Measurements from ENCODE around the gene PES1.
"Not testable (repeated sequence)": the region's sequence is repeated elsewhere in the genome, so short reads cannot be mapped to it uniquely, and the experiment has no call there.

Gene PES1

DNA sequence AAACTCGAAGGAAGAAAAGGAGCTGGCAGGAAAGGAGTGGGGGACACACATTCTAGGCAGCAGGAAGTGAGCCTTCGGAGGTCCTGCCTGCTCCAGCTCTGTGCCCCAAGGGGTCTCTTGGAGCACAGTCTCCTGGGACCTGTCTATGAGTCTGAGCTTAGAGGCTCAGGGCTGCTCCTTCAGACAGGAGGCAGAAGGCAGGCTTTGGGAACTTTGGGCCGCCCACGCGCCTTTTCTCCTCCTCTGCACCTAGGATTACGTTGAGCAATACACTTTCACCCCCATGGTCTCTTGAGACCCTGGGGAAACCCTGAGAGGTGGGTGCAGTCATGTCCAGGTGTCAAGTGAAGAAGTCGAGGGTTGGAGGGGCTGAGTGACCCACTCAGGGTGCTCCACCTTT lies 16.2 kb upstream of the PES1 start:
- DNase-seq = no peak

DNA sequence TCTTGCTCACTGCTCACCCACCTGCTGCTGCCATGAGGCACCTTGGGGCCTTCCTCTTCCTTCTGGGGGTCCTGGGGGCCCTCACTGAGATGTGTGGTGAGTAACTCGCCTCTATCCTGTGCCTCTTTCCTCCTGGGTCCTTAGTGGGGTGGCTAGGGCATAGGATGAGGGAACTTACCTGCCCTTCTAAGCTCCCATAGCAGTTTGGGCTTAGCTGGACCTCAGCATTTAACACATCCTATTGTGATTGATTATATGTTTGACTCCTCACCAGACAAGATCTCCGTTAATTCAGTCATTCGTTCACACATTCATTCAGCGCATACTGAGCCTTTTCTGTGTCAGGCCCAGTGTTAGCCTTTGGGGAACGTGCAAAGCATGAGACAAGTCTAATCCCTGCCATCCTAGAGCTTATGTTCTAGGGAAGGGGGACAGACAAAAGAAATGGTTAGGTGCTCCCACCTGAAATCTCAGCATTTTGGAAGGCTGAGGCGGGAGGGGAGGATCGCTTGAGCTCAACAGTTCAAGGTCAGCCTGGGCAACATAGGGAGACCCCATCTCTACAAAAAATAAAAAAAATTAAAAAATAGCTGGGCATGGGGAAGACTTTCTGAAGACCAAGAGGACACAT lies 15.7 kb upstream of the PES1 start:
- no peak for DNase-seq

DNA sequence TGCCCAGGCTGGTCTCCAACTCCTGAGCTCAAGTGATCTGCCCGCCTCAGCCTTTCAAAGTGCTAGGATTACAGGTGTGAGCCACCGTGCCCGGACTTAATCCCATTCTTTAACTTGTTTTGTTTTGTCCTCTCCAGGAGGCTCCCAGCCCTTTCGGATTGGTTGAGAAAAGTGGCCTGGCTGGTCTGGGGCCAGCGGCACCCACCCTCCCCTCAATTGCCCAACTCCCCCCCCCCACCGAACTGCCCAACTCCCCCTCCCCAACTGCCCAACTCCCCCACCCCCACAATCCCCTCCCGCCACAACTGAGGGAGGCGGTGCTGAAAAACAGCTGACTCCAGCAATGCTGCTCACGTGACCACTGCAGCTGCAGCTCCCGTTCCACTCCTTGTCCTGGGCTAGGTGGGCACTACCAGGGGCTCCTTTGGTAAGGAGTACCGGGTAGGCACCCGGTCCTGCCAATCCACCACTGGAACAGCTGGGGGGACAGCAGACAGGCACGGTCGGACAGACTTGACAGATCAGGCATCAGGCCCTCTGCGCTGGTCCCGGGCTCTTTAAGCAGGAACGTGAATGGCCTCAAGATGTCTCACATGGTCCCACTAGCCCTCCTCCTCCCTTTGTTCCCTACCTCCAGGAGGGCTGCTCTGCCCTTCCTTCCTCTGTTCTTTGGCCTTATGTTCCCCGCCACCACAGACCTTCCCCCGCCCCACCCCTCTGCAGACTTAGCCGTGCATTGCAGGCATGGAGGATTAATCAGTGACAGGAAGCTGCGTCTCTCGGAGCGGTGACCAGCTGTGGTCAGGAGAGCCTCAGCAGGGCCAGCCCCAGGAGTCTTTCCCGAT lies 15.0 kb upstream of the PES1 start, which contains the start of gene TCN2:
Gene TCN2, plus strand, starts transcription at position 720 of the 845 bp plus-strand sequence. CDS start 158 bp downstream, outside the sequence.
- no peak for DNase-seq

DNA sequence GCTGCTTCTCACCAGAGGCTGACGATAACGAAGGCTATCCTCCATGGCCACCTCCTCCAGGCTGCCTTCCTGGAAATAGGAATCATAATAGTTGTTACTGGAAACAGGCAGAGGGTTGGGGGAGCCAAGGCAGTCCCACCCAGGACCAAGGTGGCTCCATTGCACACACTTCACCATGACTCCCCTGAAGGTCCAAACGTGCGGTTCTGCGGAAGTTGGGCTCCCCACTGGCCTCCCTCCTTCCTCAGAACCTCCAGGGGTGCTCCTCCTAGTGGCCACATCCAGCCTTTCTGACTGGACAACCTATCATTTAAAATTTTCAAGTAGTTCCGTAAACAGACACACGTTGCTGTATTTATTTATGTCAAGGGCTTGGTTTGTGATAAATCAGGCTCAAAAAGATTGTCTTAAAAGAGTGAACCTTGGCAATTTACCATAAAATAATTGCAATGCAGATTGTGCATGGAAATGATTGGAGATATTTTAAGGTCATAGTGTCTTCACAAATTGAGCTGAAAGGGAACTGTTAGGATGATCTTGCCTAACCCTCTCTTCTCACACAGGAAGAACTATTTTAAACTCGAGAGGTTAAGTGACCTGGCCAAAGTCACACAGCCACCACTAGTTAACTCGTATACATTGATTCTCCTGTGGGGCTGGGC lies 13.9 kb upstream of the PES1 start:
- no peak for DNase-seq

DNA sequence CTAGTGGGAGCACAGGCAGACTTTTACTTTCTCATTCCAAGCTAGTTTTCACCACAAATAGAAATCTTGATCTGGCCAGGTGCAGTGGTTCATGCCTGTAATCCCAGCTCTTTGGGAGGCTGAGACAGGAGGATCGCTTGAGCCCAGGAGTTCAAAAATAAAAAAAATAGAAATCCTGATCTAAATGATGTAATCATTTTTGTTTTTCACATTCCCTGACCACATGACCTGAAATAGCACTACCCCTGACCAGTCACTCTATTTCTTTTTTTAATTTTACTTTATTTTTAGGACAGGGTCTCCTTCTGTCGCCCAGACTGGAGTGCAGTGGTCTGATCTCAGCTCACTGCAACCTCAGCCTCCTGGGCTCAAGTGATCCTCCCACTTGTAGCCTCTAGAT lies 13.0 kb upstream of the PES1 start:
- DNase-seq = no peak

- DNase-seq = no peak
These were observed 12.1 kb upstream of the PES1 start for GRCh38 chr22:30603801-30604200.

GRCh38 chr22:30602049-30602448 lies 10.3 kb upstream of the PES1 start:
- no peak for DNase-seq

GRCh38 chr22:30601464-30601863 lies 9.8 kb upstream of the PES1 start:
- DNase-seq = no peak

- DNase-seq = peak; percentile 50
These were observed 9.2 kb upstream of the PES1 start for GRCh38 chr22:30600921-30601320.

- DNase-seq = no peak
These were observed 7.3 kb upstream of the PES1 start for GRCh38 chr22:30598986-30599385.

GRCh38 chr22:30596886-30597285 lies 5.2 kb upstream of the PES1 start:
- DNase-seq = no peak

DNA sequence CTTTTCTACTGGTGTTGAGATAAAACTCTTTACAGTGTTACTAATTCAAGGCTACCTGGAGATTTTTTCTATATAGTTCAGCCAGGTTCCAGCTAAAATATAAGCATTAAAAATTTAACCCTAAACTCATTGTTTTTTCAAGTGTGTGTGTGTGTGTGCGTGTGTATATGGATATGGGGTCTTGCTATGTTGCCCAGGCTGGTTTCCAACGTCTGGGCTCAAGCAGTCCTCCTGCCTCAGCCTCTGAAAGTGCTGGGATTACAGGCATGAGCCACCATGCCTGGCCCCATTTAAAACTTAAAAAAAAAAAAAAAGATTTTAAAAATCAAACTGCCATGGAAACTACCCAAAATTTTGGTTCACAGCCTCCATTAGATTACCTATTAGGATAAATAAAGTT lies 4.5 kb upstream of the PES1 start:
- no peak for DNase-seq

DNA sequence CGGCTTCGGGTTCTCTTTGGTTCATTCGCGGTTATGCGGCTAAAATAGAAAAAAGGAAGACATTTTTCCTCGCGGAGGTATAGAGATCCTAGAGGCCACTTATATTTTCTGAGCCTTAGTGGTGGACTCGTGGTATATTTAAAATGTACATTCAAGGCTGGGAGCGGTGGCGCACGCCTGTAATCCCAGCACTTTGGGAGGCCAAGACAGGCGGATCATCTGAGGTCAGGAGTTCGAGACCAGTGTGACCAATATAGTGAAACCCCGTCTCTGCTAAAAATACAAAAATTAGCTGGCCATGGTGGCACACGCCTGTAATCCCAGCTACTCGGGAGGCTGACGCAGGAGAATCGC lies 627 bp upstream of the PES1 start:
- not testable (repeated sequence) for DNase-seq

DNA sequence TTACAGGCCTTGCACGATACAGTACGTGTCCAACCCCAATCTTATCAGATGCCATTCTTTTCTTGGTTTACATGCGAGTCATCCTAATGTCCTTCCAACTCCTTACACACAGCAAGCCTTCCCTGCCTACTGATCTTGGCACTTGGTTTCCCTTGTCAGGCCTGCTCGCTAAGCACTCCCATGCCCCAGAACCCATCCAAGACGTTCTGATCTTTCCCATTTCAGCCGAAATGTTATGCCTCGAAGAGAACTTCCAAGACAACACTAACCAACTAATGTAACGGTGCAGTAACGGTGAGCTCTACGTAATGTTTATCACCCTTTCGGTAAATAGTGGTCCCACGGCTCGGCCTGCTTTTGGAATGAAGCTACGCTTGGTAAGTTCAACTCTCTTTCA lies 521 bp downstream of the PES1 start:
- DNase-seq = no peak

GRCh38 chr22:30586414-30586813 lies 5.3 kb downstream of the PES1 start:
- no peak for DNase-seq

DNA sequence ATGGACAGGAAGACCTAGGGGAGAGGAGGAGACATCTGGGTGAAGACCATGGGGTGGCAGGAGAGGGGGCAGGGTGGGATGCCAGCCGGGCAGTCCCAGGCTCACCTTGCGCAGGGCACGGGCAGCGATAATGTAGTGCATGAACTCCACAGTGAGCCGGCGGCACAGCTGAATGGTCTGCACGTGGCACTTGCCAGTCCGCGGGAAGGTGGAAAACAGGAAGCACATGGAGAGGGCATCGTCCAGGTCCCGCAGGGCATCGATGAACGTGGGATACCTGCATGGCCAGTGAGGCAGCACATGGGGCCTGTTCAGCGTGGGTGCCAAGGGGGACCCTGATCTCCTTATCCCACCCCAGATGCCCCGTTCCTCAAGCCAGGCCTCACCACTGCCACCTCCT lies 7.3 kb downstream of the PES1 start:
- DNase-seq = no peak

- no peak for DNase-seq
These were observed 8.7 kb downstream of the PES1 start for GRCh38 chr22:30582788-30583545.

- no peak for DNase-seq
These were observed 9.7 kb downstream of the PES1 start for GRCh38 chr22:30582051-30582450.

DNA sequence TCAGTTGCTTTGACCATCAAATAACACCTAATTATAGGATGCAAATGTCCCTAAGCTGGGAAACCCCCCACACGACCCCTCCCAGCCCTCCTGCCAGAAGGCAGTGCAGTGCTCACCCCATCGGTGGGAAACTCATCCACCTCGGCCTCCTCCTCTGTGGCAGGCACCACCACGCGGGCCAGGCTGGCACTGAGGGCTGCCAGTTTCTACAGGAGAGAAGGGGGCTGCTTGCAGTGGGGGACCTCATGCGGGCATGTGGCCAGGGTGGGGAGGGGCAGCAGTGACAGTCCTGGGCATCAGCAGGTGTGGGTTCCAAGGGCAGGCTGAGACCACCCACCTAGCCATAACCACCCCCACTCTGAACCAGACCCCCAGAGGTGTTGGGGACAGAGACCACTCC lies 10.8 kb downstream of the PES1 start:
- no peak for DNase-seq

GRCh38 chr22:30578481-30578880 lies 13.2 kb downstream of the PES1 start:
- DNase-seq = no peak

GRCh38 chr22:30575859-30576258 lies 15.9 kb downstream of the PES1 start:
- no peak for DNase-seq

DNA sequence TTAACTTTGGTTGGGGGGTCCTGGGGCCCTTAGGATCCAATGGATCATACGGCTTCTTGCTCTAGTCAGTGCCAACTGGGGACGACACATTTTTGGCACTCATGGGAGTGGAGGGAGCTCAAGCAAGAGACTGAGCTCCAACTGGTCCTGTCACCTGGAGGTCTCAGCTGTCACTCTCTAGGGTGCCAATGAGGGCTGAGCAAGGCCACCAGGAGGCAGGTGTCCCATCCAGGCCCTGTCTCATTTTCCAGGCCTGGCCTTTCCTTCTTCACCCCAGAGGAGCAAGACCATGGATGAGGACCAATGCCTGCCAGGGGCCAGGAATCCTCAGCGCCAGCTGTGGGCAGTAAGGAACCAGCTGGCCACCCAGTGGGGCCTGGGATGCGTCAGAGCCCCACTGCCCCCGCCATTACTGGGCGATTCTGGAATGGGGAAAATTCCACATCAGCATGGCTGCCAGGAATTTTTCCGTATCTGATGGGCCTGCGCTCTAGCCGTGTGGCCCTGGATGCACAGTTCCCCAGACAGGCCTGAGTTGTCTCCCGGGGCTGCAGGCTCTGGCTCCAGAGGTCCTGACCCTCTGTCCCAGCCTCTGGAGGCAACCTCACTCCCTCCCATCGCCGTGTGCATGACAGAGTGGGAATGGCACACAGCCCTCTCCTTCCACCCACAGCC lies 16.6 kb downstream of the PES1 start:
- DNase-seq = no peak

Data from NCI-H1694 (cell line).